ENCODE data around the gene CCDC93. TPM values are rescaled to one million over a fixed set of nuclear protein-coding genes. Genes with fewer than 3 reads are reported as not detected.

Gene CCDC93
- total and polyA plus RNA-seq, 10 of the 15 experiments (the other 5 are each of a cell fraction or from before 2014, with no cell fraction given): 3.6 to 27.2 (median 13.5) TPM

DNA sequence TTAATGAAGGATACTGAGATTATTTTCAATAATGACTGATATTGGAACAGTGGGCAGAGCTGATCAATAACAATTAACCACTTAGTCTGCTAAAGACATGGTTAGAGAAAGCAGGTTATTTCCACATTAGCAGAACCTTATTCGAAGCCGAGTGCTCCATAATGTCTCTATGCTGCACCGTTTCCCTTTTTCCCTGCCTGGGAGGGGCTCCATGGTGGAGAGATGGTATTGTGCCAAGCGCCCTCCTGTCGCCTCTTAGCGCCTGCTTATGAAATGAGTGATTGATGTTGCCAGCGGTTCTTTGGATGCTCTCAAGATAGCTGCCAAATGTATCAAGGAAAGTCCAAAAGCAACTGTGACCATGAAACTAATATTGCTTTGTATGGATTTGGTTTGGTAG is 39.8 kb upstream of the CCDC93 start:
- no peak for DNase-seq (ENCODE audit: low read depth, low spot score)
- H4K20me1 ChIP-seq (ENCODE audit: control insufficient read depth, insufficient read depth): no peaks in the 10 kb centered on the region
- in situ Hi-C loops (cut with MboI): no loop called here
- ChIA-PET SMC1A (ENCODE audit: uncharacterized antibody, unreplicated experiment) (interaction anchor here (0.6 to 1.9 kb wide), 3 partner anchors 41 to 169 kb away, joined by 3 to 5 read pairs (median 5); no protein-coding TSS in a partner anchor), POLR2A (no interaction called here), RAD21 (ENCODE audit: unreplicated experiment) (interaction anchor here (8.6 kb wide), 1 partner anchor 9 kb away, joined by 266 read pairs; no protein-coding TSS in a partner anchor), CTCF (interaction anchor here (1.0 to 13.2 kb wide), 4 partner anchors 11 to 50 kb away, joined by 3 to 626 read pairs (median 8); no protein-coding TSS in a partner anchor)
- H3K4me1 ChIP-seq (ENCODE audit: control insufficient read depth, insufficient read depth, low read length): peaks cover 27% of the 10 kb centered on the region
- no peaks in the 10 kb centered on the region for H3K9me3 ChIP-seq (replicated peaks; ENCODE audit: control insufficient read depth, insufficient read depth, low read length)
- 97% methylated on average over 7 of the region's 7 CpGs for WGBS (ENCODE audit: insufficient coverage, insufficient replicate concordance, low lambda C conversion rate, missing lambda C conversion rate)
- FAIRE-seq: no peak
- no peak overlapping the region for H3K9ac ChIP-seq (ENCODE audit: control insufficient read depth, insufficient read depth, low read length)
- no peak for ATAC-seq
- no peaks in the 10 kb centered on the region for H3K27me3 ChIP-seq (replicated peaks in 1 of 2; ENCODE audit: control insufficient read depth in 2 of 2, insufficient read depth in 2 of 2, low read length in 1 of 2)
- no peak overlapping the region for H3K4me2 ChIP-seq (ENCODE audit: control insufficient read depth, insufficient read depth)
- H3K4me3 ChIP-seq: no peak overlapping the region
- intact Hi-C loops (cut with micrococcal nuclease; ENCODE audit: unreplicated experiment): no loop called here
- H2AFZ ChIP-seq (ENCODE audit: control insufficient read depth, low read depth, low read length): no peak overlapping the region
- no peaks in the 10 kb centered on the region for H3K36me3 ChIP-seq (ENCODE audit: control insufficient read depth in 2 of 2, insufficient read depth in 2 of 2, low read length in 1 of 2)
- H3K79me2 ChIP-seq (ENCODE audit: control insufficient read depth, insufficient read depth, low read length): no peaks in the 10 kb centered on the region
- no peak overlapping the region for H3K27ac ChIP-seq (ENCODE audit: control insufficient read depth, insufficient read depth)
- TF ChIP-seq CREB1 (IDR thresholded peaks at IDR 0.05; ENCODE audit: low read depth) (no peak), IRF5 (IDR thresholded peaks at IDR 0.05; ENCODE audit: borderline replicate concordance) (no peak), YBX1 (IDR thresholded peaks at IDR 0.05) (no peak), IKZF2 (IDR thresholded peaks at IDR 0.05) (no peak), BRCA1 (IDR thresholded peaks at IDR 0.05; ENCODE audit: low read depth, low read length) (no peak), PBX3 (IDR thresholded peaks at IDR 0.05; ENCODE audit: insufficient replicate concordance, low read depth, low read length) (no peak), TCF3 (IDR thresholded peaks at IDR 0.05; ENCODE audit: borderline replicate concordance, insufficient read depth, low read depth, low read length) (no peak), E4F1 (IDR thresholded peaks at IDR 0.05; ENCODE audit: borderline replicate concordance, partially characterized antibody) (no peak), STAT3 (IDR thresholded peaks at IDR 0.05; ENCODE audit: low read depth, low read length) (no peak), LARP7 (IDR thresholded peaks at IDR 0.05) (no peak), USF1 (IDR thresholded peaks at IDR 0.05; ENCODE audit: borderline replicate concordance, extremely low read length, insufficient read depth, low read depth, low read length) (no peak), SMAD5 (IDR thresholded peaks at IDR 0.05; ENCODE audit: low read depth) (no peak), IRF4 (IDR thresholded peaks at IDR 0.05; ENCODE audit: low read depth, low read length) (no peak), FOS (IDR thresholded peaks at IDR 0.05; ENCODE audit: borderline replicate concordance, extremely low read depth, insufficient read length) (no peak), ZNF274 (IDR thresholded peaks at IDR 0.05; ENCODE audit: insufficient read depth, insufficient read length) (no peak)
- TF ChIP-seq, protein P1, sequence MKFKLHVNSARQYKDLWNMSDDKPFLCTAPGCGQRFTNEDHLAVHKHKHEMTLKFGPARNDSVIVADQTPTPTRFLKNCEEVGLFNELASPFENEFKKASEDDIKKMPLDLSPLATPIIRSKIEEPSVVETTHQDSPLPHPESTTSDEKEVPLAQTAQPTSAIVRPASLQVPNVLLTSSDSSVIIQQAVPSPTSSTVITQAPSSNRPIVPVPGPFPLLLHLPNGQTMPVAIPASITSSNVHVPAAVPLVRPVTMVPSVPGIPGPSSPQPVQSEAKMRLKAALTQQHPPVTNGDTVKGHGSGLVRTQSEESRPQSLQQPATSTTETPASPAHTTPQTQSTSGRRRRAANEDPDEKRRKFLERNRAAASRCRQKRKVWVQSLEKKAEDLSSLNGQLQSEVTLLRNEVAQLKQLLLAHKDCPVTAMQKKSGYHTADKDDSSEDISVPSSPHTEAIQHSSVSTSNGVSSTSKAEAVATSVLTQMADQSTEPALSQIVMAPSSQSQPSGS (IDR thresholded peaks at IDR 0.05; ENCODE audit: low read length): no peak
- BruUV-seq (replicated peaks): no TSS peak

Data from GM12878 (cell line).